ENCODE data around the gene SH3GL1. TPM values are rescaled to one million over a fixed set of nuclear protein-coding genes. Genes with fewer than 3 reads are reported as not detected.

The SH3GL1 gene
- 124 TPM for polyA plus RNA-seq (2013, experiment 1 of 2; ENCODE audit: insufficient read length)
- 112 TPM for polyA plus RNA-seq (2013, experiment 2 of 2; ENCODE audit: insufficient read length)

GRCh38 chr19:4400135-4400936 is at the start of gene SH3GL1:
SH3GL1 (minus strand) TSS chr19:4400547; CDS start chr19:4400368, 179 bp downstream.
- peak; percentile 91 for DNase-seq

GRCh38 chr19:4449639-4450028 is 49.3 kb upstream of the SH3GL1 start:
- no peak for DNase-seq

GRCh38 chr19:4449022-4449638 is 48.8 kb upstream of the SH3GL1 start:
- DNase-seq, result no peak

- no peak for DNase-seq
Observed at GRCh38 chr19:4448147-4448985, 48.0 kb upstream of the SH3GL1 start.

GRCh38 chr19:4447327-4448146 is 47.2 kb upstream of the SH3GL1 start:
- no peak for DNase-seq

- no peak for DNase-seq
Observed at GRCh38 chr19:4446704-4447200, 46.4 kb upstream of the SH3GL1 start.

GRCh38 chr19:4445963-4446703 is 45.8 kb upstream of the SH3GL1 start:
- no peak for DNase-seq

- no peak for DNase-seq
Observed at GRCh38 chr19:4444765-4445741, 44.7 kb upstream of the SH3GL1 start.

DNA sequence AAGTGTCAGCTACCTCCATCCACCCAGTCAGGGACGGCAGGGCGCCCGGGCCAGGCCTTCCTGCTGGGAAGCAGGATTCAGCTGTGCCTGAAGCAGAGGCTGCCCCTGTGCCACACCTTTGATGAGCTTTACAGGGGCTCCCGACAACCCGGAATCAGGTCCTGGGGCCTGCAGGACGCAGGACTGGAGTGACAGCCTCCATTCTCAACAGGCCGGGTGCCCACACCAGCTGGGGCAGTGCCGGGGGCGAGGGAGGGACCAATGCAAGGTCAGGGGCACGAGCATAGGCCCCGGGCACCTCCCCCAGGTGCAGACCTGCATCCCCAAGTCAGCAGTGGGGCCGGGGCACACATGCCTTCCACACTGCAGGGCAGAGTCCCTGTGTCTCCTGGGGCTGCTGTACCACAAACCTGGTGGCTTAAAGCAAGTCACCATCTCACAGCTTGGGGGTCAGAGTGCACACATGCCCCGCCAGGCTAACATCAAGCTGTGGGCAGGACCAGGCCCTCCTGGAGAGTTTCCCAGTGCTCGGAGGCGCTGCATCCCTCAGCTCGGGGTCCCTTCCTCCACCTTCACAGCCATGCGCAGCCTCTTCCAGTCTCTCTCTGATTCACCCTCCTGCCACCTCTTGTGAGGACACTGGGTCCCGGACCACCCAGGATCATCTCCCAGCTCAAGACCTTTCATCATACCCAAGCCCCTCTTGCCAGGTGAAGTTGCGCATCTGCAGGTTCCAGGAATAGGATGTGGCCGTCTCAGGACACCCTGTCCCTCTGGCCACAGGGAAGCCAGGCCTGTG is 43.8 kb upstream of the SH3GL1 start:
- no peak for DNase-seq

GRCh38 chr19:4443188-4443587 is 42.8 kb upstream of the SH3GL1 start:
- no peak for DNase-seq

GRCh38 chr19:4442819-4443146 is 42.4 kb upstream of the SH3GL1 start:
- no peak for DNase-seq

- no peak for DNase-seq
Observed at GRCh38 chr19:4441994-4442818, 41.9 kb upstream of the SH3GL1 start.

DNA sequence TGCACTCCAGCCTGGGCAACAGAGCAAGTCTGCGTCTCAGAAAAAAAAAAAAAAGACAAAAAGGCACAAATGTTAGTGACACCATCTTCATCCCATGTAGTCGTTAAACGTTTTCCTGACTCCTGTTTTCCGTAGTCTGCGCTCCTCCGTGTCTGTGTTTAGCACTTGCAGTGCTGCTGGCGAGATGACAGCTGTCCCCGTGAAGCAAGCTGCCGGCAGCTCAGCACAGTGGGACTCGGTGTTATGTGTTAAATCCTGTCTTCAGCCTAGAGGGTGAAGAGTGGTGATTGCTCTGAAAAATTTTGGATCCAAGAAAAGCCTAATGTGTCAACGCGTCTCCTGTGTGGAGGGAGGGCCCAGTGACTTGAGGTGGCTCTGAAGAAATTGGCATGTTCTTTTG is 38.9 kb upstream of the SH3GL1 start:
- no peak for DNase-seq

GRCh38 chr19:4437103-4437502 is 36.8 kb upstream of the SH3GL1 start:
- no peak for DNase-seq

- no peak for DNase-seq
Observed at GRCh38 chr19:4436231-4436630, 35.9 kb upstream of the SH3GL1 start.

DNA sequence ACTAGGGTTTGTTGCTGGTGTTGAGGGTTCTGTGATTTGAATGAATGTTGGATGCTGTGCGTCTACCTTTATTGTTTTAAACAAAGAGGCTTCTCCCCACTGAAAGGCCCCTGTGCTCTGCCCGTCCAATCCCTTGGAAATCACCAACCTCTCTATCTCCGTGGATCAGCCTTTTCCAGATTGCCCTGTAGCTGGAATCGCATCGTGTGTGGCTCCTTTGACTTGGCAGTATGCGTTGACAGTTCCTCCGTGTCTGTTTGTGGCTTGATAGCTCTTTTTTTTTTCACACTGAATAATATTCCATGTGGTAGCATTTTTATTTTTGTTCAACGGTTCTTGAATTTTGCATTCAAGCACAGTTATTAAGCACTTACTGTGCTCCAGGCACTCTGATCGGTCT is 34.0 kb upstream of the SH3GL1 start:
- DNase-seq, result no peak

DNA sequence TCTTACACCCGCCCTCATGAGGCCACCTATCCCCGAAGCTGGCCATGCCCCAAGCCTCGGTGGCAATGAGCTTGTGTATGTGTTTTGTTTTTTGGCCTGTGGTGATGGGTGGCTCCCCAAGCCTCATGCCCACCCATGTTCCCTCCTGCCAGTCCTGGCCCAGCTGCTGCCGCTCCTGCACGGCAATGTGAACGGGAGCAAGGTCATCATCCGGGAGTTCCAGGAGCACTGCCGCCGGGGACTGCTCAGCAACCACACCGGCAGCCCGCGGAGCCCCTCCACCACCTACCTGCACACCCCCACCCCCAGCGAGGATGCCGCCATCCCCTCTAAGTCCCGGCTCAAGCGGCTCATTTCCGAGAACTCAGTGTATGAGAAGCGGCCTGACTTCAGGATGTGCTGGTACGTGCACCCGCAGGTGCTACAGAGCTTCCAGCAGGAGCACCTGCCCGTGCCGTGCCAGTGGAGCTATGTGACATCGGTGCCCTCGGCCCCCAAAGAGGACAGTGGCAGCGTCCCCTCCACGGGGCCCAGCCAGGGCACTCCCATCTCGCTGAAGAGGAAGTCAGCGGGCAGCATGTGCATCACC is 32.7 kb upstream of the SH3GL1 start:
- no peak for DNase-seq

All from fibroblast of skin of scalp (primary cell).